HG03103 (cell line): Measurements from ENCODE around the gene TENM4.

ENCODE experiments used
- ATAC-seq: cut with Tn5 transposase; IDR thresholded peaks from one replicate; pipeline ENCODE4 v1.9.1; 2021; ENCODE audit warnings: low read depth; ENCODE audit not compliant: unreplicated experiment

The TENM4 gene

DNA sequence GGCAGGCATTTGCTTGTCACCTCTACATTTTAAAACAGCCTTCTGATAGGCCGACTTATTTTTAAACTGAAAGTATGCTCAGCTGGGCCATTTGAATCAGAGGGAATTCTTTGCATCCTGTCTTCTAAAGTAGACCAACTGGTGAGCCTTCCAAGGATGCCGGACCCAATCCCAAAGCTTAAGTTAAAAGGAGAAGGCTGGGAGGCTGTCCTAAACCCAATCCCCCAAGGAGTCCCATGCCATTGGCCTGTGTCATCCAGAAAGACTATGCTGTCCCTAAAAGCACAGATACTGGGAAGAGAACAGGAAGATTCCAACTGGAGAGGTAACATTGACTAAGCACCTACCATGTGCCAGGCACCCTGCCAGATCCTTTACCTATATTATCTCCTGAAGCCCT is 18.0 kb downstream of the TENM4 start:
- ATAC-seq = no peak

- no peak for ATAC-seq
Observed at GRCh38 chr11:79421820-79422219, 19.0 kb downstream of the TENM4 start.

DNA sequence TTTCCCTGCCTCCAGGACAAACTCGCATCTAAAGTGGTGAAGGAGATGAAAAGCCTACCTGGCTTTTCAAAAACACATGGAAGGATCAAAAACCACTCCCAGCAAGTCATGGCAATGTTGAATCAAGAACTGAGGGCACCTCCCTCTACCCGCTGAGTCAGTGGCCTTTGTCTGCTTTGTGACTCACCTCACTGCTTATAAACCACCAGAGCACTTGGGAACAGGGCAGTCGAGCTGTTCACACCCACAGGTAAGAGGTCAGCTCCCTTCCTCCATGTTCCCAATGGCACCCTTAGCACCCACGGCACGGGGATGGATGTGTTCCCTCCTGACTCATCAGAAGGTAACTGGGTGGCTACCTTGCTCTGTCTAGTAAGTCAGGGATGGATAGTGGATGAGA is 21.7 kb downstream of the TENM4 start:
- no peak for ATAC-seq

DNA sequence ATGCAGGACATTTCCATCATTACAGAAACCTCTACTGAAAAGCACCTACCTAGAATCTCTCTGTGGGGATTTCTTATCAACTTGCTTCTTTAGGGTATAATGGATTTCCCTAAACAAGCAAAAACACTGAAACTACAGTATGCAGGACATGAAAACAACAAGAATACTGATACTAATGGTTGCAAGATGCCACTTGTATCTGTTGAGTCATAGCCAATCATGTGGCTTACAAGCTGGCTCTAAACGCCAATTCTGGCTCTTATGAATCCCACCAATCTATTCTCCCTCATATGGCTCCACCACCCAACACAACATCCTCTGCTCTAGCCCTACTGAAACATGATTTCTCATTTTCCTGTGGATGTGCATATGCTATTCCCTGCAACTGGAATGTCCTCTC is 22.6 kb downstream of the TENM4 start:
- ATAC-seq = no peak

DNA sequence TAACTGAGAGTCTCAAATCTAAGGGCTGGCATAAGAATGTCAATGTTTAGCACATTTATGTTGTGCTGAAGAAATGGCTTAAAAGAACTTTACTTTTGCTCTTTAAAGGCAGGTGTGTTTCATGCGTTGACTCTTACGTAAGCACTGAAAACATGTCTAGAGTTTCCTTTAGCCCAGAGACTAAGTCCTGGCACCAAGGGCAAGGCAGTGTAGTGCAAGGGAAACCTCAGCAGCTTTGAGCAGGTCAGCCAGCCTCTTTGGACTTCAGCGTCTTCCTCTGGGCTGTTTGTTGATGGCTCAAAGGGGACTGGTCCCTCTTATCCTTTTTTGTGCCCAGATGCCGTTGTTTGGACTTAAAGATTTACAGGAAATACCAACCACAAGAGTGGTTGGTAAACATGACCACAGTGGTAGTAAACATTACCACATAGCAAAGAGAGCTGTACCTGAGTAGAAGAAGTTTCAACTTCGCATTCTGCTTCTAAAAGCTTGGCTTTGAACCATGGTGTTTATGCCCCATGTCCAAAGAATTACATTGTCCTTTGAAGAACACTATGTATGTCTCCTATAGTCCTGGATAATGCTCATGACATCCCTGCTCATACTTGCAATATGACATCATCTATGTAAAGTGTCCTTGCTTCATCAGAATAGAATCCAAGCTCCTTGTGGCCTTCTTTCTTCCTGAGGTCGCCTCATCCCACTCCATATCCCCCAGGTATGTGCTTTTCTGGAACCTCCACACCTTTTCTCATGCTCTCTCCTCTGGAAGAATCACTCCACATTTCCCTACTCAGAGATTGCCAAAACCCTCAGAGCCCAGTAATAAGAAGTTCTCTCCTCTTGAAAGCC is 23.5 kb downstream of the TENM4 start:
- no peak for ATAC-seq

GRCh38 chr11:79415912-79416311 is 24.9 kb downstream of the TENM4 start:
- no peak for ATAC-seq

GRCh38 chr11:79415411-79415810 is 25.4 kb downstream of the TENM4 start:
- no peak for ATAC-seq

DNA sequence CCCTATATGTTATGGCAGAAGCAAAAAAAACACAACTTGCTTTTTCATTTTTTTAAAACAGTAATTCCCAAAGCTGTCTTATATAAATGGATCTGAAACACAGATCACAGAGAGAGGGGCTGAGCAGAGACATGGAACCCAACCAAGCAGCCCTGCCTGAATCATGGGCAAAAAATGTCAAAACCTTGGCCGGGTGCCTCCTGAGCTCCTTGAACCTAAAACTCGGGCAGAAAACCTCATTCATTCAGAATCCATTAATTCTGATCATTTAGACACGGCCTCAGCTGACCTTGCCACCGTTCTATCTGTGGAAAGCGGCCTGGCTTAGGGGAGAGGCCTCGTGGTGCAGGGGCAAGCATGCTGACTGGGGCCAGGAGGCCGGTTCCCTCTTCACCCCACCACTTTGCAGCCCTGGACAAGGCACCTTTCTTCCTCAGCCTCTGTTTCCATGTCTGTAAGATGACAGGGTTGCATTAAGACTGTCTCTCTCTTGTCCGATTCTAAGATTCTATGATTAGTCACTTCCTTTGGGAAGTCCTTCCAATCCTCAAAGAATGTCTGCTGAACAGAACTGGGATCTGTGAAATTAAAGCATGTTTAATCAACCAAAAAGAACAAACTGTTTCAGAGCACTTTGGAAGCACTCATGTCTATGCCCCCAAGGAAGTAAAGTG is 26.0 kb downstream of the TENM4 start:
- no peak for ATAC-seq

DNA sequence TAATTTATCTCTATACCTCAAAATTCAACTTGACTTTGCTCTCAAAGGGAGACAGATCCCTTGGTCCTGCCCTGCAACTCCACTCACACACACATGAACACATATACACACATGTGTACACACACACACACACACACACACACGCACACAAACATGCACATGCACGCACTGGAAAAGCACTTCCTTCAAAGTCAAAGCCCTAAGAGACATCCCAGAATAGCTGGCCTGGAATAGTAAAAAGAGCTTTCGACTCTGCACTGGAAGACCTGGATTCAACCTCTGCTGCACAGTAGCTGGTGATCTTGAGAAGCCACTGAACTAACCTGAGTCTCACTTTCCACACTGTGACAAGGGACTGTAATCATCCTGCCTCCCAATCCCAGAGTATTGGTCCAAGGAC is 26.8 kb downstream of the TENM4 start:
- ATAC-seq = no peak

GRCh38 chr11:79413268-79413667 is 27.6 kb downstream of the TENM4 start:
- no peak for ATAC-seq

GRCh38 chr11:79412761-79413160 is 28.1 kb downstream of the TENM4 start:
- ATAC-seq = no peak

DNA sequence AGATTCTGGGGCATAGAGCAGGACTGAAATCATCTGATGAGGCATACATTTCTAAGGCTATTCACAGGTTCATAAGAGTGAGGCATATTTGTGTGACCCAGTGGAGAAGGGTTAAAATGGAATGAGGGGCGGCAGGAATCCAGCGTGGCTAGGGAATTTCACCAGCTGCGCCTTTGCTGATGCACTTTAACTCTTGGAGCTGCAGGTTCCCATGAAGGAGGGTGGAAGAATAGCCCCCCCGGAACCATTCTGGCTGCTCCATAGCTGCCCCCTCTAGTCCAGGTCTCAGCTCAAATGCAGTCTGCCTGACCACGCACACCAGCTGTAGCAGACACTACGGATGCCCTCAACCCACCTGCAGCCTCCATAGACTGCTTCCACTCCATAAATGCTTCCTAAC is 31.5 kb downstream of the TENM4 start:
- ATAC-seq = no peak

DNA sequence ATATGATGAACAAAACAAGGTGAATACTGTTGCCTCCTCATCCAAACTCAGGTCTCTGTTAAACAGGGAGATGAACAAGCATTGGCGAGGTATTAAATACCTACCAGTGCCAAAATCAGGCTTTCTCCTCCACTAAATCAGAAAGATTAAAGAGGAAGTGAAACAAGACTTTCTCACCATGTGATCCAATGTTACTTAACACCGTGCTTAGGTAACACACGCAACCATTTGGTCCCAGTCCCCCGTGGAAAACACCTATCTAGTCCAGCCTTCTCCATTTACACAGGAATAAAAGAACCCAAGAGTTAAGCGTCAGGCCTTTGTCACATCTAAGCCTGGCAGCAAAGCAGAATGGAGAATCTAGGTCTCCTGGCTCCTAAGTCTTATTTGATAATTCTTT is 34.5 kb downstream of the TENM4 start:
- ATAC-seq = peak; percentile 90

DNA sequence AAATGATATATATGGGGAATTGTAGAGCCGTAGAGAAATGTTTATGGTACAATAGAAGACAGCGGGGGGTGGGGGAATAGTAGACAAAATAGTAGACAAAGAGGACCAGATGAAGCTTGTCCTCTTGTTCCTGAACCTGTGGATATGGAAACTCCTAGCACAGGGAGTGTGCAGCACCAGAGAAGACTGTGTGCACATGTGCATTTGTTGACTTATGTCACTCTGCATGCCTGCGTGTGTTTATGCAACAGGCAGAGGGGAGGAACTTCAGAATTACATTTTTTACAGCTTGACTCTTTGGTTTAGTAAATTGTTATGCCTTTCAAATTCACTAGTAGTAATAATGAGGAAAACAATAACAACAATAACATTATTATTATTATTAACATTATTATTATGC is 36.0 kb downstream of the TENM4 start:
- ATAC-seq = no peak

DNA sequence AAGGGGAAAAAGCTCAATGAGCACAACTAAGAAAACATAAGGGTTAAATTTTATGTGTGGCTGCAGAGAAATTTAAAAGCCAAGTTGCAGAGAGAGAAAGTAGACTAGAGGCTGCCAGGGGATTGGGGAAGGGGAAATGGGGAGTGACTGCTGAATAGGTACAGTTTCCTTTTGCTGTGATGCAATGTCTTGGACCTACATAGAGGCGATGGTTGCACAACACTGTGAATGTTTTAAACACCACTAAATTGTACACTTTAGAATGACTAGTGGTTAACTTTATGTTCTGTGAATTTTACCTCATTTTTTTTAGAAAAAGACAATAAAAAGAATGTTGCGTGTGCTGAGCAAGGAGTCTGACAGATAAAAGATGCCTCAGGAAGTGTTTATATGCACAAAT is 36.5 kb downstream of the TENM4 start:
- ATAC-seq = no peak

DNA sequence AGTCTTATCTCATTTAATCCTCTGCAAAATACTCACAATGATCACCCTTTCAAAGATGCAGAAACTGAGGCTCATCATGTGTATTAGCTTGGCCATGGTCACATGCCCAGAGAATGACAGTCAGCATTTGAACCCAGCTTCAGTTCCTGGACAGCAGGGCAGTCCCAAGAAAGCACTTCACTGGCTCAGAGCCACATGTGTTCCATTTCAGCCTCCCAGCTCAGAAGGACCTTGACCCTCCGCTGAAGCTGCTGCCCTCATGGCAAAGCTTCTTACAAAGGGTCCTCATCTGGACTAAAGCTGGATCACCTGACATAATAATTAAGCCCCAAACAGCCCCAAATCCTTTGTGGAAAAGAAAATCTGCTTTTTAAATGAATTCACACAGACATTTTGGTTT is 37.0 kb downstream of the TENM4 start:
- no peak for ATAC-seq

- no peak for ATAC-seq
Observed at GRCh38 chr11:79402912-79403311, 37.9 kb downstream of the TENM4 start.

DNA sequence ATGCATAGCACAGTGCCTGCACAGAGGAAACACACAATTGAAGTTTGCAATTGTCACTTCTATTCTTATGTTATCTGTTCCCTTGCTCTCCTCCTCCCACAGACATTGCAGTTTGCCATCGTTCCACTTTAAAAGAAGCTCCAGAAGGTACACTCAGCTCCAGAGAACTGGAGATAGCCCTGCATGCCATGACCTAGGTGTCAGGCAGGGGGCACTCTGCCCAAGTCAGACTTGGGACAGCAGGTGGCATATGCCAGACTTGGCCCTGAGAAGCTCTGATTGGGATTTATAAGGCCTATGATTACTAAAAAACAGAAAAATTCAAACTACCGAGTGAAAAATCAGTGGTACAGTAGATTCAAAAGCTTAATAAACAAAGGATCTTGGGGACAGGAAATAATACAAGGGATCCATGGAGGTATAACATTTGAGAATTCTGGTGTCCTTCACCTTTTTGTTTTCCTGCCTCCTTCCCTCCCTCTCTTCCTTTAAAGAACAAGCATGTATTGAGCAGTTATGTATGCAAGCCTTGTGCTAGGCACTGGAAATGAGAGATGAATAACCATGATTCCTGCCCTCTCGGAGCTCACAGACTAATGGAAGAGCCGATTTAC is 40.0 kb downstream of the TENM4 start:
- peak; percentile 81 for ATAC-seq

GRCh38 chr11:79400206-79400605 is 40.6 kb downstream of the TENM4 start:
- no peak for ATAC-seq

DNA sequence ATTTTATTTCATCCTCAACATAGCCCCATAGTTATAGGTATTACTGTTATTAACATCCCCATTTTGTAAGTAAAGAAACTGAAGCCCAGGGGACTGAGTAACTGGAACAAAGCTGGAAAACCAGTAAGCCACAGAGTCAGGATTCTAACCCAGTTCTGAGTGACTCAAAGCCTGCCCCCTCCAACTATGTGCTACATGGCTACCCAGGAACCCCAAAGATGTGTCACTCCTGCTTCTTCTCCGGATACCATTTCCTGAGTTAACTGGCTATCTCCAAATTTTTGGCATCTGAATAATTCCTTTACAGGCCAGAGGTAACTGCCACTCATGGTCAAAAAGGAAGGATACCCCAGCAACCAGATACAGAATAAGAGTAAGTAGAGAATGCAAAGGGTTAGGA is 43.6 kb downstream of the TENM4 start:
- ATAC-seq = no peak

GRCh38 chr11:79396674-79397073 is 44.2 kb downstream of the TENM4 start:
- ATAC-seq = no peak

DNA sequence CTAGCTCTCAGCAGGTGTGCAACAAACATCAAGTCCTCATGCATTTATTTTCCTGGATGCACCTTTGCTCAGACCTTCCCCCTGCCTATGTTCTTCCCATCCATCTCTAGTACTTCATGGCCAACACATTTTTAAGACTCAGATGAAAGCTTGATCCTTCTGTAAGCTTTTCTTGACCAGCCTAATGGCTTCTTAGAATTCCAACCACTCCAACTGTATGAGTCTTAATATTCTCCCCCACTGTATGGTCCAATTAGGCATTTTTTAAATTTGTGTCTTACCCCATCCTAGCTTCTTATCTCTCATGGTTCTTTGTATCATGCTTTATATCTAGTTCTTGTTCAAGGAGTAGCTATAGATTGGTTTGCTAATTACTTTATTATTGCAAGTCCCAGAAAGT is 44.8 kb downstream of the TENM4 start:
- no peak for ATAC-seq
